OCI-LY7 (cell line): ENCODE measurements around the gene ATP1B4. TPM values are rescaled to one million over a fixed set of nuclear protein-coding genes. Genes with fewer than 3 reads are reported as not detected.
A peak's percentile ranks its signal among the peaks of the same experiment; 100 is the strongest.

Experiments used
- BruUV-seq: library from RNA; stranded (reverse); fragments of 400-500 nt; replicated peaks from 2 replicates; lab custom pipeline; 2021; lab: Mats Ljungman, UMichigan
- CTCF ChIA-PET: fragments of 300-600 bp; sonication (Branson Sonifier 250); formaldehyde crosslinking; loops from one replicate; lab custom pipeline; 2022; ENCODE audit warnings: antibody characterized with exemption; ENCODE audit not compliant: unreplicated experiment; lab: Charles Lee
- POLR2A ChIA-PET: fragments of 300-600 bp; sonication (Branson Sonifier 250); formaldehyde crosslinking; loops from one replicate; lab custom pipeline; 2022; ENCODE audit warnings: antibody characterized with exemption; lab: Charles Lee
- DNase-seq: peaks from one replicate; pipeline ENCODE4 v3.0.0-alpha.2; 2015; ENCODE audit warnings: low spot score
- H2AFZ ChIP-seq: fragments of 200-600 bp; sonication (generic), shearing (Covaris generic); 2 replicates; pipeline ENCODE4 v1.6.1; 2014; ENCODE audit warnings: mild to moderate bottlenecking, antibody characterized with exemption, low read length, moderate library complexity
- H3K27ac ChIP-seq: fragments of 200-600 bp; sonication (generic); 2 replicates; pipeline ENCODE4 v1.5.1; 2014; ENCODE audit warnings: mixed run types, low read depth, mild to moderate bottlenecking, moderate library complexity, low read length, inconsistent platforms; ENCODE audit not compliant: poor library complexity, severe bottlenecking
- H3K36me3 ChIP-seq: fragments of 200-600 bp; sonication (generic); 2 replicates; pipeline ENCODE4 v1.6.1; 2014; ENCODE audit warnings: mild to moderate bottlenecking, antibody characterized with exemption, low read length, moderate library complexity, mixed read lengths; ENCODE audit not compliant: insufficient read depth
- H3K4me1 ChIP-seq: fragments of 200-600 bp; sonication (generic); 2 replicates; pipeline ENCODE4 v1.5.1; 2014; ENCODE audit warnings: mild to moderate bottlenecking, low read length; ENCODE audit not compliant: insufficient read depth, poor library complexity, severe bottlenecking
- H3K4me2 ChIP-seq: fragments of 200-600 bp; sonication (generic); 2 replicates; pipeline ENCODE4 v1.6.1; 2014; ENCODE audit warnings: mild to moderate bottlenecking, low read length
- H3K4me3 ChIP-seq: fragments of 200-600 bp; sonication (generic); 2 replicates; pipeline ENCODE4 v1.5.1; 2014; ENCODE audit warnings: mild to moderate bottlenecking, low read depth, low read length; ENCODE audit not compliant: poor library complexity, severe bottlenecking
- H3K79me2 ChIP-seq: fragments of 200-600 bp; sonication (generic); 2 replicates; pipeline ENCODE4 v1.6.1; 2016; ENCODE audit warnings: low read depth, mild to moderate bottlenecking, low read length, moderate library complexity, mixed read lengths; ENCODE audit not compliant: insufficient read depth
- H3K9me2 ChIP-seq: fragments of 200-600 bp; sonication (generic); 2 replicates; pipeline ENCODE4 v1.6.1; 2016; ENCODE audit warnings: mild to moderate bottlenecking, low read length, mixed read lengths; ENCODE audit not compliant: insufficient read depth
- H3K9me3 ChIP-seq: fragments of 200-600 bp; sonication (generic); 2 replicates; pipeline ENCODE4 v1.6.1; 2014; ENCODE audit warnings: mild to moderate bottlenecking, mixed run types, low read length, mixed read lengths
- H4K20me1 ChIP-seq: fragments of 200-600 bp; sonication (generic); 2 replicates; pipeline ENCODE4 v1.6.1; 2014; ENCODE audit warnings: mild to moderate bottlenecking, antibody characterized with exemption, low read length, moderate library complexity, mixed read lengths; ENCODE audit not compliant: insufficient read depth
- EZH2phosphoT487 ChIP-seq: fragments of 200-600 bp; sonication (generic); IDR thresholded peaks from 2 replicates; pipeline ENCODE4 v1.6.1; 2018; ENCODE audit warnings: low read depth, borderline replicate concordance, mild to moderate bottlenecking, mixed run types, antibody characterized with exemption, low read length, moderate library complexity, mixed read lengths
- intact Hi-C: fragments of 100-400 bp; cut with micrococcal nuclease; formaldehyde crosslinking; loops from one replicate; pipeline ENCODE4 v1.10.0; 2022; ENCODE audit not compliant: unreplicated experiment
- total RNA-seq, 2 experiments: library from RNA; depleted of rRNA in 1 of 2; stranded (reverse); fragments of >200 nt in 1 of 2; shearing (Covaris generic) in 1 of 2; gene quantifications; 2 replicates each; pipeline ENCODE4 v1.2.3, GENCODE V29; 2014 to 2022
- TF ChIP-seq, protein P1 (sequence below): fragments of 200-600 bp; sonication (generic); conservative IDR thresholded peaks from 2 replicates; pipeline ENCODE4 v1.5.1; 2014; ENCODE audit warnings: mild to moderate bottlenecking, antibody characterized with exemption, low read length, moderate library complexity, mixed read lengths

The ATP1B4 gene
- total RNA-seq, 2 experiments from 2014 or later = not detected

DNA sequence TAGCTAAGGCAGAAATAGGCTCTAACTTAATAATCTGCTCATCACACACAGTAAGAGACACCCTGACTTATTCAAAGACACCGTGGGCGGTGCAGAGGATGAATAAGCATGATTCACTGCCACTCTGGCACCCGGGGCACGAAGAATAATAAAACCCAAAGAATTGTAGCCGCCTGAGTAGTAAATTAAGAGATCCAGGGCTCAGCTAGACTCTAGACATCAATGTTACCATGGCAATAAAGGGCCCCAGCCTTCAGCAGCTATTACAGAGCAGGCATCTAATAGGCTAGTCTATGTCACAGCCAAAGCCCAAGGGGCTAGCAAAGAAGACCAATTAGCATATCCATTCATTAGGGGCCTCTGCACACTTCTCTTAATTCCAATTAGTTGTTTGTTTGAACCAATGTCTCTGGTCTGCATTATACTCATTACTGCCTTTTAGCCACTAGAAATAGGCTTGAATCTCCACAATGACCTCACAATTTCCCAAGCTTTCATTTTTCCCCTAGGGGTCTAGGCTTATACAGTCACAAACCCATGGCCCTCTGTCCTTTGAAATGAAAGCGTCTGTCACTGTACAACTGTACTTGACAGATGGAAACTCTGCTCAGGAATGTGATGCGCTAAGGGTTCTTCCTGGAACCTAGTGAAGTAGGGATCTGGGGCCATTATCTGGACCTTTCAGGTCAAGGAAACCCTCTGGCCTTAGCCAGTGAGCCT lies 3.0 kb upstream of the ATP1B4 start:
- H4K20me1 ChIP-seq = no peaks in the 10 kb centered on the region
- DNase-seq = no peak
- H3K4me3 ChIP-seq = no peak overlapping the region
- BruUV-seq = no TSS peak
- no peaks in the 10 kb centered on the region for H3K79me2 ChIP-seq
- intact Hi-C loops = no loop called here
- H3K9me3 ChIP-seq = no peaks in the 10 kb centered on the region
- H3K4me2 ChIP-seq = no peak overlapping the region
- no peak for TF ChIP-seq EZH2phosphoT487
- TF ChIP-seq, protein P1, sequence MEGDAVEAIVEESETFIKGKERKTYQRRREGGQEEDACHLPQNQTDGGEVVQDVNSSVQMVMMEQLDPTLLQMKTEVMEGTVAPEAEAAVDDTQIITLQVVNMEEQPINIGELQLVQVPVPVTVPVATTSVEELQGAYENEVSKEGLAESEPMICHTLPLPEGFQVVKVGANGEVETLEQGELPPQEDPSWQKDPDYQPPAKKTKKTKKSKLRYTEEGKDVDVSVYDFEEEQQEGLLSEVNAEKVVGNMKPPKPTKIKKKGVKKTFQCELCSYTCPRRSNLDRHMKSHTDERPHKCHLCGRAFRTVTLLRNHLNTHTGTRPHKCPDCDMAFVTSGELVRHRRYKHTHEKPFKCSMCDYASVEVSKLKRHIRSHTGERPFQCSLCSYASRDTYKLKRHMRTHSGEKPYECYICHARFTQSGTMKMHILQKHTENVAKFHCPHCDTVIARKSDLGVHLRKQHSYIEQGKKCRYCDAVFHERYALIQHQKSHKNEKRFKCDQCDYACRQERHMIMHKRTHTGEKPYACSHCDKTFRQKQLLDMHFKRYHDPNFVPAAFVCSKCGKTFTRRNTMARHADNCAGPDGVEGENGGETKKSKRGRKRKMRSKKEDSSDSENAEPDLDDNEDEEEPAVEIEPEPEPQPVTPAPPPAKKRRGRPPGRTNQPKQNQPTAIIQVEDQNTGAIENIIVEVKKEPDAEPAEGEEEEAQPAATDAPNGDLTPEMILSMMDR = no peak
- no peaks in the 10 kb centered on the region for H3K9me2 ChIP-seq
- H3K4me1 ChIP-seq = peaks cover 5% of the 10 kb centered on the region
- ChIA-PET CTCF (no interaction called here), POLR2A (no interaction called here)
- peak overlapping the region; percentile 36; the same call in 1 of the 2 replicates for H2AFZ ChIP-seq
- no peaks in the 10 kb centered on the region for H3K36me3 ChIP-seq
- H3K27ac ChIP-seq = no peak overlapping the region

DNA sequence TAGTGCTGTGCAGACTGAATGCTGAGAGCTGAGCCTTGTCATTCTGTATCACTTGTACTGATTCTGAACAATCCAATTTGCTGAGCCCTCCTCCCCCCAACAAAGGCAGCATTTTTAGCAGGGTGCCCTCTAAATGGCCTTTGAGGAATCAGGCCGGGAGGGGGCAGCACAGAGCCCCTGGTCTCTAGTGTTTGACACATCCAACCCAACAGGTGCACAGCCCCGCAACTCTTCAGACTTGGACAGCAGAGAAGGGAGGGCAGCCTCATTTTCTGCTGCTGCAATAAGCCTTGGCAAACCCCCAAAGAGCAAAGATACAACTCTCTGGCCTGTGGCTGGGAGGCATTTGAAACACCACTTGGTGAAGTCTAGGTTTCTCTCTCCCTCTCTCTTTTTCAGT lies 3.4 kb downstream of the ATP1B4 start:
- peak; percentile 67 for DNase-seq
- H3K4me1 ChIP-seq = peaks cover 19% of the 10 kb centered on the region
- no peaks in the 10 kb centered on the region for H3K79me2 ChIP-seq
- ChIA-PET POLR2A (no interaction called here), CTCF (no interaction called here)
- H3K27ac ChIP-seq = no peak overlapping the region
- TF ChIP-seq, protein P1 = peak; percentile 79
- no peak for TF ChIP-seq EZH2phosphoT487
- no peaks in the 10 kb centered on the region for H3K36me3 ChIP-seq
- H3K4me2 ChIP-seq = no peak overlapping the region
- H3K9me3 ChIP-seq = no peaks in the 10 kb centered on the region
- BruUV-seq = no TSS peak
- no peaks in the 10 kb centered on the region for H4K20me1 ChIP-seq
- no peaks in the 10 kb centered on the region for H3K9me2 ChIP-seq
- H2AFZ ChIP-seq = no peak overlapping the region; the same call in 1 of the 2 replicates
- intact Hi-C loops = loop anchor here (5.0 kb wide), 1 partner anchor 92 kb away; no protein-coding TSS in a partner anchor
- no peak overlapping the region for H3K4me3 ChIP-seq

DNA sequence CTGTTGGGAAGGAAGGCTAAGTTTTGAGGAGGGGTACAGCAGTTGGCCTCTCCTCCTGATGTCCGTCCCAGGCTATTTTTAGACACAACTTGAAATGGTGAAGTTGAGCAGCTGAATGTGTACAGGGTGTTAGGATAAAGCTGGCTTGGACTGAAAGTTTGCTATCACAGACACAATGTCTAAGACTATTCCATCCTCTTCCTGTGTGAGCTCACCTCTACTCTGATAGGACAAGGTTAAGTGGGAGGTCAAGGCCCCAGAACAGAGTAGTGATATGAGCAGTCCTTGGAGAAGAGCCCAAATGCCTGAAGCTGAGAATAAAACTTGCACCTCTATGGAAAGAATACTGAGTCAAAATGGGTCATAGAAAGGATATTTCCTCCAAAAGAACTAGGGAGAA lies 4.1 kb downstream of the ATP1B4 start:
- Histone ChIP-seq H3K4me3 (no peak overlapping the region), H3K36me3 (no peaks in the 10 kb centered on the region), H3K4me1 (peaks cover 19% of the 10 kb centered on the region), H2AFZ (no peak overlapping the region; the same call in 1 of the 2 replicates), H3K9me2 (no peaks in the 10 kb centered on the region), H4K20me1 (no peaks in the 10 kb centered on the region), H3K79me2 (no peaks in the 10 kb centered on the region), H3K9me3 (no peaks in the 10 kb centered on the region), H3K27ac (no peak overlapping the region), H3K4me2 (no peak overlapping the region)
- ChIA-PET POLR2A (no interaction called here), CTCF (no interaction called here)
- intact Hi-C loops = loop anchor here (5.0 kb wide), 1 partner anchor 91 kb away; no protein-coding TSS in a partner anchor
- TF ChIP-seq, protein P1 = no peak
- no peak for TF ChIP-seq EZH2phosphoT487
- no peak for DNase-seq
- BruUV-seq = no TSS peak
